NCI-H2107 (cell line): ENCODE data around the gene DOK7.
A peak's percentile ranks its signal among the peaks of the same experiment; 100 is the strongest.

Source experiments
- DNase-seq: peaks from one replicate; lab custom pipeline; 2025; lab: John Stamatoyannopoulos, UW

The DOK7 gene

DNA sequence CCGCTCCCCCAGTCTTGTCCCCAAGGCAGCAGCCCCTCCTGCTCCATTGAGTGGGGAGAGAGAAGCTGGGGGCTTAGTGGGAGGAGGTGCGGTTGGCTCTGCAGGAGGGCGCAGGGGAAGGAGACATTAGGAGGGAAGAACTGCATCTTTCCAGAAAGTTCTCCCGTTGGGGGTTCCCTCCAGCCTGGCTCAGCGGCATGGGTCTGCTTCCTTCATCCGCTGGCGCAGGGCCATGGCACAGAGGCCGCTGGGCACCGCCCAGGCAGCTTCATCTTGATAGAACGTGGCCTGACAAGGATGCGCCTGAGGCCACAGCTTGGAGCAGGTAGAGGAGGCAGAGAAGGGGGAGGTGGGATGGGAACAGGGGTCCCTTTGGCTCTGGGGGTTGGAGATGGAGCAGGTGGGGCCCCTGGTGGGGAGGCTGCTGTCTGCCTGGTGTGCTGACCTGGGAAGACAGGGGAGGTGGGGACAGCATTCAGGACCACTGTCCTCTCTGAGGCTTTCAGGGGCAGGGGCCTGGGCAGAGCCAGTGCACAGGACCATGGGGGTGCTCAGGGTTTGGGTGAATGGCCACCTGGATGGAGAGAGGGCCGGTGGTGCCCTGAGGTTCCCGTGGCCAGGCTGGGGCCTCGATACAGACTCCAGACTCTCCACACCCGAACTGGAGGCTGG lies 12.1 kb downstream of the DOK7 start:
- no peak for DNase-seq

DNA sequence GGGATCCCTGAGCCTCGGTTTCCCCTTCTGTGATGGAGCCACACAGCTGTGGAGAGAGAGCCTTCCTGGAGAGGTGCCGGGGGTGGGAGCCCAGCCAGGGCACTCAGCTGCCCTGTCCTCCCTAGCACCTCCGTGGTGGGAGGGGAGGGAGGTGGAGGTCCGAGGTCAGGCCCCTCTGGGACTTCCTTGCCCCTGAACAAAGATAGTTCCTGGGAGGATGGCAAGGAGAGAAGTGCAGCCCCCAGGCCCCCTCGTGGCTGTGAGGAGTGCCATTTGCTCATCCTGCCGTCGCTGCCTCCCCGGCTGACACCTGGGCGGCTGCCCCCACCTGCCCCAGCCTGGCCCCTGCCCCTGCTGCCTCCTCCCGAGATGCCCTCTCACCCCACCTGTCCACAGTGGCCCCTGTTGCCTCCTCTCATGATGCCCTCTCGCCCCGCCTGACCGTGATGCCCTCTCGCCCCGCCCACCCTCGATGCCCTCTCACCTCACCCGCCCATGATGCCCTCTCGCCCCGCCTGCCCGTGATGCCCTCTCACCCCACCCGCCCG lies 12.7 kb downstream of the DOK7 start:
- DNase-seq = no peak

GRCh38 chr4:3476341-3476747 lies 13.2 kb downstream of the DOK7 start:
- DNase-seq = no peak

DNA sequence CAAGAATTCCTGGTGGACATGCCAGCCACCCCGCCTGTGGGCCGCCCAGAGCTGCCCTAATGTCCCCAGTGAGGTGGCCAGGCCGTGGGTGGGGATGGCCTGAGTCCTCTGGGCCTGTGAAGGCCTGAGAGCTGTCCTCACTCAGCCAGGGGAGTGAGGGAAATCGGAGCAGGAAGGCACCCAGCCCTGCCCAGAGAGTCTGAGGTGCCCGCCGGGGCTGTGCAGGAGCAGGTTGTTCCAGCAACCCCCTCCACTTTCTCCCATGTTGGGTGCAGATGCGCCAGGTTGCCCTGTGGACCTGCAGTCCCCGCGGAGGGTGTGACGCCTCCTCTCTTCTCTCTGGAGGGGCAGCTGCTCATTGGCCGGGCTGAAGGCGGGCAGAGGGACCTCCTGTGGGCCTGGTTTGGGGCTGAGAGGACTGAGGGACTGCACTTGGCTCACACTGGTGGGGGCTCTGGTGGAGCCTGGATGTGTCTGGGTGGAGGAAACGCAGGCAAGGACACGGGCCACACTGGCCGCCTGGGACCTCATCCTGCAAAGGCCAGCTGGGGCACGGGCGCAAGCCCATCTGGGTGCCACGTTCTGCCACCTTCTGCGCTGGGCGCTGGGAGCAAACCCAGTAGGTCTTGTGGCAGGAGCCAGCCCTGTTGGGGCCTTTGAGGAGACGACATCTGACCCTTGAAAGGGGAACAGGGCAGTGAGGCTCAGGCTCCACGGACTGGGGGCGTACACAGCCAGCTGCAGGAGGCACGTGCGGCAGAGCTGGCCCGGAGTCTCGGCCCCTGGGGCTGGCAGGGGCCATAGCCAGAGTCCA lies 14.0 kb downstream of the DOK7 start:
- DNase-seq = no peak

- no peak for DNase-seq
These were observed 14.8 kb downstream of the DOK7 start for GRCh38 chr4:3477750-3478430.

- no peak for DNase-seq
These were observed 15.6 kb downstream of the DOK7 start for GRCh38 chr4:3478446-3479357.

- no peak for DNase-seq
These were observed 16.4 kb downstream of the DOK7 start for GRCh38 chr4:3479358-3480101.

- peak; percentile 35 for DNase-seq
These were observed 17.5 kb downstream of the DOK7 start for GRCh38 chr4:3480528-3481112.

GRCh38 chr4:3481113-3481531 lies 18.0 kb downstream of the DOK7 start:
- no peak for DNase-seq

DNA sequence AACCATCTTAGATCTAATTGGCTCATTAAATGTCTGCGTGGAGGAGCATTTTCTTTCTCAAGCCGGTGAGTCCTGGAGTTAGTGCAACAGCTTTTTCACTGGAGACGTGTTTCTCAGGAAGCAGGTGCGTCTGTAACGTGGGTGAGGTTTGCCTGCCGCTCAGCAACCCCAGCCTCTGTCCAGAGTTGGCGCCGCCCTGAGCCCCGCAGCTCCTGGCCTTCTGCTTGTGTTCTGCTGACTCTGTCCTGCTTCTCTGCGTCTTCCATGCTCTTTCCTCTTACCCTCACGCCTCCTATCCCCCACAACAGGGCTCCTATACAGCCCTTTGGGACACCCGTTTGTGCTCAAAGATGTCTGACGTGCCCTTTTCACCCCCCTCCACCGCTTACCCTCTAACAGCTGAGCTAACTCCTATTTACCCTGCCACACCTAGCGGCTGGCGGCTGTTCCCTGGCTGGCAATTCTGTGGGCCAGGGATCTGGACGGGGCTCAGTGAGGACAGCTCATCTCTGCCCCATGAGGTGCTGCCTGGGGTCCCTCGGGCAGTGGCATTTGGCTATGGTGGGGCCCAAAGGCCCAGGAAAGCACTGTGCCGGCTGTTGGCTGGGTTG lies 18.8 kb downstream of the DOK7 start:
- DNase-seq = no peak

GRCh38 chr4:3482707-3483106 lies 19.6 kb downstream of the DOK7 start:
- no peak for DNase-seq

DNA sequence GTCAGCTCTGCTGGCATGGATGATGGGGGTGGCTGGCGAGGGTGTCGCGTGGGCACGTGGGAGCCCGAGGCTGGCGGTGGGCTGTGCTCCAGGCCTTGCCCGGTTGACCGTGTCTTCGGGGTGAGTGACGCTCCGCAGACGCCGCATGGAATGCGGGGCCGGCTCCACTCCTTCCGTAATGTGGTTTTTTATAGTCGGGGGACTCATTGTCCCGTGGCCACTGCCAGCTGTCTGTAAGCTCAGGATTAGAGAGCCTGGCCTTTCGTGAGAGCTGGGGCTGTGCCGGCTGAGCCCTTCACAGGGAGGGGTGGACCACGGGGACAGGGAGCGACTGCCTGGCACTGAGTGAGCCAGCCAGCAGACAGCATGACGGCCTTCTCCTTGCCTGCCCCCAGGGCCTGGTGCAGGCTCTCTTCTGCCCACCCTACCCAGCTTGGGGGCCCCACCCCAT lies 20.4 kb downstream of the DOK7 start:
- DNase-seq = no peak

- DNase-seq = no peak
These were observed 21.2 kb downstream of the DOK7 start for GRCh38 chr4:3484057-3484973.

DNA sequence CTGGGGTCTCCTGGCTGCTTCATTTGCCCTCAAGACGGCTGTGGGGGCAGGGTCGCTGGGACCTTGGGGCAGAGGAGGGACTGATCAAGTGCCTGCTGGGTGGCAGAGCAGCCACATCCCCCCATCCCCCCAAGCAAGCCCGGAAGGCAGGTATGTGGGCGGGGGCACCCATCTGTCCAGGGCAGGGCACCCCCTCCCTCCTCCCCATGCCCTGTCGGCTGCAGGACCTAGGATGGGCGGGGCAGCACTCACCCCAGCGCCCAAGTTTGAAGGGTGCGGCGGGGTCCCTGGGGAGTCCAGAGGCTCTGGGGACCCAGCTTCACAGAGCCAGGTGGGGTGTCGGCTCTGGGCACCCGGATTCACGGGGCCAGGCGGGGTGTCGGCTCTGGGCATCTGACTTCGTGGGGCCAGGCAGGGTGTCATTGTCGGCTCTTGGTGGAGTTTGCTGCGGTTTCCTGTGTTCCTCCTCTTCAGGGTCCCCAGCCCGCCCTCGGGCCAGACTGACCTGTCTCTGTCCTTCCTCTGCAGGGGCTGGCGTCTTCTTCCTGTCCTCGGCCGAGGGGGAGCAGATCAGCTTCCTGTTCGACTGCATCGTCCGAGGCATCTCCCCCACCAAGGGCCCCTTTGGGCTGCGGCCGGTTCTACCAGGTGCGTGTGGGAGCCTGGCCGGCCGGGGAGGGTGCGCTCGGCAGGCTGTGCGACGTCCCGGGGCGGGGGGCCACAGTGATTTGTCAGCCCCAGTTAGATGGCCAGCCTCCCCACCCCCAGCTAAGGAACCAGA lies 22.1 kb downstream of the DOK7 start:
- no peak for DNase-seq

GRCh38 chr4:3485886-3486540 lies 22.9 kb downstream of the DOK7 start:
- no peak for DNase-seq

GRCh38 chr4:3486541-3487540 lies 23.7 kb downstream of the DOK7 start:
- DNase-seq = no peak
